Liver (tissue), 9 donors: ENCODE measurements around the gene MEX3C. TPM values are rescaled to one million over a fixed set of nuclear protein-coding genes. Genes with fewer than 3 reads are reported as not detected.

ENCODE experiments used
- DNase-seq: peaks from one replicate; pipeline ENCODE4 v3.0.0-alpha.2; 2017; ENCODE audit warnings: low spot score
- H3K27ac ChIP-seq, 2 donors: one replicate each; pipeline ENCODE4 v1.7.0; 2013; ENCODE audit warnings: inconsistent platforms in 2 of 2, low read length in 2 of 2, control low read depth in 1 of 2, low read depth in 1 of 2, mild to moderate bottlenecking in 1 of 2
- H3K27me3 ChIP-seq, 4 donors: one replicate each; pipeline versions ENCODE4 v1.6.1 to v1.7.0; 2013; ENCODE audit warnings: low read length in 3 of 4, inconsistent platforms in 1 of 4, mild to moderate bottlenecking in 1 of 4, moderate library complexity in 1 of 4; ENCODE audit not compliant: control insufficient read depth in 4 of 4, insufficient read depth in 4 of 4
- H3K36me3 ChIP-seq, 4 donors: one replicate each; pipeline versions ENCODE4 v1.6.1 to v1.7.0; 2013; ENCODE audit warnings: low read length in 3 of 4, mild to moderate bottlenecking in 3 of 4, low read depth in 1 of 4, moderate library complexity in 1 of 4; ENCODE audit not compliant: control insufficient read depth in 4 of 4, insufficient read depth in 3 of 4
- H3K4me1 ChIP-seq, 4 donors: one replicate each; pipeline versions ENCODE4 v1.6.1 to v1.7.0; 2013; ENCODE audit warnings: low read length in 3 of 4, mild to moderate bottlenecking in 3 of 4, moderate library complexity in 1 of 4; ENCODE audit not compliant: control insufficient read depth in 4 of 4, insufficient read depth in 4 of 4
- H3K4me3 ChIP-seq, 3 donors: one replicate each; pipeline versions ENCODE4 v1.6.1 to v1.7.0; 2013; ENCODE audit warnings: low read length in 3 of 3, control low read depth in 1 of 3, low read depth in 1 of 3, mild to moderate bottlenecking in 1 of 3
- H3K9ac ChIP-seq, 2 donors: one replicate each; pipeline ENCODE4 v1.7.0; 2013; ENCODE audit warnings: low read length in 2 of 2, mild to moderate bottlenecking in 2 of 2, moderate library complexity in 2 of 2, control low read depth in 1 of 2, low read depth in 1 of 2
- H3K9me3 ChIP-seq, 4 donors: one replicate each; pipeline versions ENCODE4 v1.6.1 to v1.7.0; 2013; ENCODE audit warnings: low read length in 3 of 4; ENCODE audit not compliant: control insufficient read depth in 4 of 4
- ATF3 ChIP-seq: IDR thresholded peaks from 2 replicates; pipeline ENCODE4 v1.6.1; 2016; ENCODE audit warnings: antibody characterized with exemption
- CTCF ChIP-seq: fragments of 150-350 bp; IDR thresholded peaks from 2 replicates; pipeline ENCODE4 v1.5.1; 2017; ENCODE audit warnings: improper control_type of control experiment, low read depth, low read length; ENCODE audit not compliant: missing input control
- EGR1 ChIP-seq, 2 donors: IDR thresholded peaks; 2 replicates each; pipeline ENCODE4 v1.6.1; 2016 to 2018; ENCODE audit warnings: antibody characterized with exemption in 2 of 2, low read depth in 2 of 2
- FOXA1 ChIP-seq: IDR thresholded peaks from 2 replicates; pipeline ENCODE4 v1.6.1; 2016; ENCODE audit warnings: antibody characterized with exemption
- FOXA2 ChIP-seq: IDR thresholded peaks from 2 replicates; pipeline ENCODE4 v1.6.1; 2016; ENCODE audit warnings: antibody characterized with exemption
- GABPA ChIP-seq, 2 donors: IDR thresholded peaks in 1 of 2; conservative IDR thresholded peaks in 1 of 2; 2 replicates each; pipeline ENCODE4 v1.6.1; 2016; ENCODE audit warnings: antibody characterized with exemption in 2 of 2, mild to moderate bottlenecking in 1 of 2, moderate library complexity in 1 of 2
- HNF4A ChIP-seq, 2 donors: conservative IDR thresholded peaks; 2 replicates each; pipeline ENCODE4 v1.6.1; 2016; ENCODE audit warnings: antibody characterized with exemption in 2 of 2, mild to moderate bottlenecking in 2 of 2
- HNF4G ChIP-seq: IDR thresholded peaks from 2 replicates; pipeline ENCODE4 v1.6.1; 2016; ENCODE audit warnings: antibody characterized with exemption
- JUND ChIP-seq, 2 donors: IDR thresholded peaks; 2 replicates each; pipeline ENCODE4 v1.6.1; 2016; ENCODE audit warnings: antibody characterized with exemption in 2 of 2
- MAX ChIP-seq: IDR thresholded peaks from 2 replicates; pipeline ENCODE4 v1.6.1; 2016; ENCODE audit warnings: antibody characterized with exemption
- NR2F2 ChIP-seq: IDR thresholded peaks from 2 replicates; pipeline ENCODE4 v1.6.1; 2016; ENCODE audit warnings: antibody characterized with exemption
- RAD21 ChIP-seq, 2 donors: IDR thresholded peaks; 2 replicates each; pipeline ENCODE4 v1.6.1; 2016; ENCODE audit warnings: antibody characterized with exemption in 2 of 2, mild to moderate bottlenecking in 2 of 2
- REST ChIP-seq: IDR thresholded peaks from 2 replicates; pipeline ENCODE4 v1.6.1; 2016; ENCODE audit warnings: antibody characterized with exemption, mild to moderate bottlenecking
- RXRA ChIP-seq, 2 donors: IDR thresholded peaks; 2 replicates each; pipeline ENCODE4 v1.6.1; 2017 to 2018; ENCODE audit warnings: antibody characterized with exemption in 2 of 2, mild to moderate bottlenecking in 1 of 2
- SP1 ChIP-seq: IDR thresholded peaks from 2 replicates; pipeline ENCODE4 v1.6.1; 2018; ENCODE audit warnings: antibody characterized with exemption, mild to moderate bottlenecking
- TAF1 ChIP-seq: conservative IDR thresholded peaks from 2 replicates; pipeline ENCODE4 v1.6.1; 2016; ENCODE audit warnings: antibody characterized with exemption, mild to moderate bottlenecking
- YY1 ChIP-seq: IDR thresholded peaks from 2 replicates; pipeline ENCODE4 v1.6.1; 2016; ENCODE audit warnings: antibody characterized with exemption, mild to moderate bottlenecking
- ZBTB33 ChIP-seq: IDR thresholded peaks from 2 replicates; pipeline ENCODE4 v1.6.1; 2016; ENCODE audit warnings: antibody characterized with exemption
- WGBS: extraction: QIAGEN DNeasy Blood & Tissue Kit; methylation state at CpG from one replicate; pipeline ENCODE4 v1.1.7; 2013; 5-methylcytosine and 5-hydroxymethylcytosine counted together
- polyA plus RNA-seq, 2 donors: library from polyadenylated mRNA; stranded (reverse) in 1 of 2; unstranded in 1 of 2; fragments of 200-250 nt in 1 of 2; fragments of >200 nt in 1 of 2; fragmentation: Nextera tagmentation in 1 of 2; extraction: Ambion mirVana in 1 of 2; gene quantifications; one replicate each; pipeline versions ENCODE4 v1.2.1 to v1.2.3, GENCODE V29; 2013 to 2015
- total RNA-seq, 2 donors: library from RNA; depleted of rRNA; stranded (reverse); fragments of >200 nt; gene quantifications; one replicate each; pipeline ENCODE4 v1.2.3, GENCODE V29; 2014
- donor health status: healthy.
- donor health status: healthy.
- donor health status: healthy.
- donor health status: healthy.
- donor health status: healthy.

Gene MEX3C
- total and polyA plus RNA-seq, 4 donors: 2.7 to 16.1 (median 8.6) TPM

GRCh38 chr18:51192696-51193095 is 4.8 kb downstream of the MEX3C start:
- Histone ChIP-seq H3K9ac (no peak overlapping the region), H3K4me1 (peaks cover 1 to 32% (median 17%) of the 10 kb centered on the region in 4 donors), H3K9me3 (no peaks in the 10 kb centered on the region), H3K27me3 (no peaks in the 10 kb centered on the region), H3K27ac (no peak overlapping the region), H3K4me3 (no peak overlapping the region), H3K36me3 (no peaks in the 10 kb centered on the region)
- DNase-seq: no peak
- WGBS: 83% methylated on average over 3 of the region's 3 CpGs
- TF ChIP-seq JUND (IDR thresholded peaks at IDR 0.05) (no peak), MAX (no peak), RXRA (IDR thresholded peaks at IDR 0.05) (no peak), RAD21 (IDR thresholded peaks at IDR 0.05) (no peak), FOXA1 (no peak), REST (no peak), TAF1 (no peak)

GRCh38 chr18:51192026-51192425 is 5.5 kb downstream of the MEX3C start:
- Histone ChIP-seq H3K4me3 (no peak overlapping the region), H3K27me3 (no peaks in the 10 kb centered on the region), H3K4me1 (peaks cover 1 to 32% (median 17%) of the 10 kb centered on the region in 4 donors), H3K9me3 (no peaks in the 10 kb centered on the region), H3K36me3 (no peaks in the 10 kb centered on the region), H3K27ac (no peak overlapping the region), H3K9ac (no peak overlapping the region)
- TF ChIP-seq NR2F2 (no peak), HNF4A (conservative IDR thresholded peaks at IDR 0.05) (no peak), TAF1 (no peak), ATF3 (no peak), JUND (IDR thresholded peaks at IDR 0.05) (no peak), FOXA2 (no peak), YY1 (no peak), SP1 (no peak), RXRA (IDR thresholded peaks at IDR 0.05) (no peak), HNF4G (no peak), REST (no peak), CTCF (no peak), ZBTB33 (no peak), RAD21 (IDR thresholded peaks at IDR 0.05) (no peak), GABPA (IDR thresholded peaks at IDR 0.05 in 1 of 2, conservative IDR thresholded peaks at IDR 0.05 in 1 of 2) (no peak), FOXA1 (no peak), MAX (no peak), EGR1 (IDR thresholded peaks at IDR 0.05; ENCODE audit: low read depth in 2 of 2) (no peak)
- 92% methylated on average over 2 of the region's 2 CpGs for WGBS
- DNase-seq: no peak
